H1 (cell line): Measurements from ENCODE around the gene IL16. TPM values are rescaled to one million over a fixed set of nuclear protein-coding genes. Genes with fewer than 3 reads are reported as not detected.

Experiments used
- CTCF ChIA-PET: fragments of 300-600 bp; sonication (Branson Sonifier 250); formaldehyde crosslinking; loops from one replicate; lab custom pipeline; 2021; ENCODE audit not compliant: partially characterized antibody; lab: Charles Lee
- POLR2A ChIA-PET: fragments of 300-600 bp; sonication (Branson Sonifier 250); formaldehyde crosslinking; loops from one replicate; lab custom pipeline; 2021; ENCODE audit warnings: inconsistent platforms; ENCODE audit not compliant: partially characterized antibody; lab: Charles Lee
- DNase-seq, 2 experiments: peaks; one replicate each; pipeline versions ENCODE4 v3.0.0 to v3.0.0-alpha.2; 2010 to 2022; ENCODE audit warnings: low spot score in 2 of 2, low read depth in 1 of 2, mixed read lengths in 1 of 2
- FAIRE-seq: peaks from 2 replicates; lab custom pipeline; 2011; peaks lifted over from hg19 to GRCh38; lab: Jason Lieb, UNC
- H2AFZ ChIP-seq: 2 replicates; pipeline ENCODE4 v1.8.1; 2012; ENCODE audit warnings: low read length, inconsistent platforms
- H2AK5ac ChIP-seq: 2 replicates; pipeline ENCODE4 v1.6.1; 2013; ENCODE audit warnings: low read depth, low read length
- H2BK120ac ChIP-seq: replicated peaks from 2 replicates; pipeline ENCODE3; 2013; ENCODE audit warnings: low read depth, low read length, inconsistent platforms
- H2BK12ac ChIP-seq: 2 replicates; pipeline ENCODE4 v1.6.1; 2013; ENCODE audit warnings: low read depth, low read length
- H2BK15ac ChIP-seq: 2 replicates; pipeline ENCODE4 v1.6.1; 2013; ENCODE audit warnings: low read length
- H2BK20ac ChIP-seq: 2 replicates; pipeline ENCODE4 v1.6.1; 2013; ENCODE audit warnings: low read length
- H2BK5ac ChIP-seq: 2 replicates; pipeline ENCODE4 v1.6.1; 2013; ENCODE audit warnings: low read depth, low read length
- H3K14ac ChIP-seq: 2 replicates; pipeline ENCODE4 v1.6.1; 2013; ENCODE audit warnings: inconsistent platforms; ENCODE audit not compliant: insufficient read length
- H3K18ac ChIP-seq: 2 replicates; pipeline ENCODE4 v1.6.1; 2013; ENCODE audit warnings: low read length; ENCODE audit errors: extremely low read depth
- H3K23ac ChIP-seq: 2 replicates; pipeline ENCODE4 v1.6.1; 2013; ENCODE audit warnings: inconsistent platforms; ENCODE audit not compliant: insufficient read length
- H3K23me2 ChIP-seq: 2 replicates; pipeline ENCODE4 v1.6.1; 2013; ENCODE audit warnings: low read depth, low read length
- H3K27ac ChIP-seq: 2 replicates; pipeline ENCODE4 v1.6.1; 2011; ENCODE audit warnings: low read depth, low read length, inconsistent platforms
- H3K27me3 ChIP-seq, 4 experiments: replicated peaks in 1 of 4; 1 replicate in 1 of 4; 2 replicates in 3 of 4; pipeline versions ENCODE4 v1.6.1 to v1.8.1; 2011 to 2013; ENCODE audit warnings: low read length in 3 of 4, mild to moderate bottlenecking in 3 of 4, inconsistent platforms in 2 of 4, mixed read lengths in 2 of 4, moderate library complexity in 1 of 4; ENCODE audit not compliant: control insufficient read depth in 3 of 4, insufficient read depth in 3 of 4; ENCODE audit errors: extremely low read depth in 1 of 4
- H3K36me3 ChIP-seq, 4 experiments: 2 replicates each; pipeline versions ENCODE4 v1.6.1 to v1.8.1; 2011 to 2013; ENCODE audit warnings: mild to moderate bottlenecking in 4 of 4, low read length in 3 of 4, moderate library complexity in 2 of 4, control low read depth in 1 of 4, inconsistent platforms in 1 of 4; ENCODE audit not compliant: insufficient read depth in 4 of 4, control insufficient read depth in 2 of 4
- H3K4ac ChIP-seq: replicated peaks from 2 replicates; pipeline ENCODE3; 2013; ENCODE audit warnings: low read length, low read depth, mixed read lengths, inconsistent platforms; ENCODE audit not compliant: insufficient read length
- H3K4me1 ChIP-seq, 4 experiments: replicated peaks in 1 of 4; 1 replicate in 1 of 4; 2 replicates in 3 of 4; pipeline versions ENCODE4 v1.6.1 to v1.8.1; 2011 to 2013; ENCODE audit warnings: low read length in 3 of 4, inconsistent platforms in 2 of 4, mixed read lengths in 1 of 4; ENCODE audit not compliant: insufficient read depth in 4 of 4, control insufficient read depth in 3 of 4
- H3K4me2 ChIP-seq, 2 experiments: 2 replicates each; pipeline versions ENCODE4 v1.6.1 to v1.8.1; 2011 to 2013; ENCODE audit warnings: low read depth in 2 of 2, low read length in 2 of 2, control low read depth in 1 of 2, inconsistent platforms in 1 of 2, mild to moderate bottlenecking in 1 of 2; ENCODE audit not compliant: insufficient read depth in 1 of 2
- H3K4me3 ChIP-seq, 4 experiments: fragments of 200-600, 300-600 bp in 1 of 4; sonication (generic), shearing (Covaris generic), sonication (Bioruptor Twin) in 1 of 4; 2 replicates each; pipeline versions ENCODE4 v1.5.1 to v1.8.1; 2011 to 2016; ENCODE audit warnings: low read length in 4 of 4, low read depth in 3 of 4, control low read depth in 2 of 4, inconsistent platforms in 2 of 4, mild to moderate bottlenecking in 2 of 4, mixed read lengths in 1 of 4, moderate library complexity in 1 of 4; ENCODE audit not compliant: insufficient read depth in 2 of 4; ENCODE audit errors: extremely low read depth in 1 of 4
- H3K56ac ChIP-seq: replicated peaks from 2 replicates; pipeline ENCODE3; 2013; ENCODE audit warnings: low read depth, mild to moderate bottlenecking, mixed read lengths, low read length, inconsistent platforms; ENCODE audit not compliant: insufficient read length
- H3K79me1 ChIP-seq: 2 replicates; pipeline ENCODE4 v1.6.1; 2013; ENCODE audit warnings: low read depth, low read length, control low read depth
- H3K79me2 ChIP-seq, 2 experiments: 2 replicates each; pipeline versions ENCODE4 v1.6.1 to v1.8.1; 2012 to 2013; ENCODE audit warnings: low read length in 2 of 2, mild to moderate bottlenecking in 2 of 2, inconsistent platforms in 1 of 2; ENCODE audit not compliant: insufficient read depth in 2 of 2, control insufficient read depth in 1 of 2
- H3K9ac ChIP-seq, 4 experiments: replicated peaks in 1 of 4; 1 replicate in 1 of 4; 2 replicates in 3 of 4; pipeline versions ENCODE4 v1.6.1 to v1.8.1; 2011 to 2013; ENCODE audit warnings: low read depth in 3 of 4, low read length in 3 of 4, control low read depth in 2 of 4, mild to moderate bottlenecking in 2 of 4, moderate library complexity in 2 of 4, inconsistent platforms in 1 of 4; ENCODE audit errors: extremely low read depth in 1 of 4
- H3K9me3 ChIP-seq, 2 experiments: 2 replicates each; pipeline versions ENCODE4 v1.6.1 to v1.8.1; 2012 to 2013; ENCODE audit warnings: mild to moderate bottlenecking in 2 of 2, moderate library complexity in 2 of 2, control low read depth in 1 of 2, inconsistent platforms in 1 of 2, low read depth in 1 of 2, low read length in 1 of 2, mixed read lengths in 1 of 2; ENCODE audit not compliant: insufficient read depth in 2 of 2
- H4K20me1 ChIP-seq, 2 experiments: replicated peaks in 1 of 2; 2 replicates each; pipeline versions ENCODE3 to v1.8.1; 2011 to 2013; ENCODE audit warnings: inconsistent platforms in 2 of 2, low read length in 2 of 2, mild to moderate bottlenecking in 1 of 2; ENCODE audit not compliant: insufficient read depth in 2 of 2, control insufficient read depth in 1 of 2
- H4K5ac ChIP-seq: 2 replicates; pipeline ENCODE4 v1.6.1; 2013; ENCODE audit warnings: low read length, low read depth, mixed read lengths, inconsistent platforms; ENCODE audit not compliant: insufficient read length
- H4K8ac ChIP-seq: 2 replicates; pipeline ENCODE4 v1.8.0; 2013; ENCODE audit warnings: mild to moderate bottlenecking, moderate library complexity, low read length, inconsistent platforms; ENCODE audit not compliant: insufficient read depth; ENCODE audit errors: extremely low read depth
- H4K91ac ChIP-seq: replicated peaks from 2 replicates; pipeline ENCODE3; 2013; ENCODE audit warnings: low read length, mixed read lengths, inconsistent platforms; ENCODE audit not compliant: insufficient read length
- EZH2 ChIP-seq: fragments of 200-600 bp; sonication (generic); IDR thresholded peaks from 2 replicates; pipeline ENCODE4 v1.7.1; 2012; ENCODE audit warnings: low read depth, mild to moderate bottlenecking, moderate library complexity, low read length, inconsistent platforms; ENCODE audit not compliant: severe bottlenecking
- RNF2 ChIP-seq: fragments of 200-900, 300-1000 bp; sonication (generic); IDR thresholded peaks from 2 replicates; pipeline ENCODE4 v1.7.1; 2016; ENCODE audit warnings: borderline replicate concordance, low read depth, mild to moderate bottlenecking, antibody characterized with exemption, low read length; ENCODE audit not compliant: poor library complexity, severe bottlenecking; ENCODE audit errors: missing control alignments
- SP4 ChIP-seq: IDR thresholded peaks from 2 replicates; pipeline ENCODE4 v1.6.1; 2012; ENCODE audit warnings: low read length, inconsistent platforms
- WGBS, 2 experiments: shearing (Covaris generic) in 1 of 2; methylation state at CpG; one replicate each; pipeline versions ENCODE4 v1.1.6 to v1.1.7; 2013 to 2015; ENCODE audit warnings: low lambda C conversion rate in 2 of 2, mixed read lengths in 2 of 2, inconsistent platforms in 1 of 2, low coverage in 1 of 2, missing lambda C conversion rate in 1 of 2; ENCODE audit not compliant: insufficient replicate concordance in 2 of 2, insufficient coverage in 1 of 2, insufficient read length in 1 of 2; ENCODE audit errors: extremely low coverage in 1 of 2, missing lambda C conversion rate in 1 of 2; 5-methylcytosine and 5-hydroxymethylcytosine counted together
- polyA plus RNA-seq, 7 experiments: library from polyadenylated mRNA; depleted of rRNA in 3 of 7; stranded (reverse) in 5 of 7; unstranded in 2 of 7; fragments of >200 nt in 5 of 7; fragments of 200-250 nt in 2 of 7; gene quantifications; 1 replicate in 5 of 7; 2 replicates in 1 of 7; 4 replicates in 1 of 7; pipeline versions ENCODE4 v1.2.1 to v1.2.3, GENCODE V29; 2011 to 2013; ENCODE audit warnings: missing spikeins in 2 of 7, mixed read lengths in 2 of 7
- total RNA-seq: library from RNA; stranded (reverse); fragmentation: NEBNext Ultra II Directional; extraction: Animal tissue kit (Norgen Biotek cat#: 25700); gene quantifications from 2 replicates; pipeline ENCODE4 v1.2.1, GENCODE V29; 2021

IL16 gene
- total and polyA plus RNA-seq, 2 of the 8 experiments (the other 6 are each of a cell fraction or from before 2014, with no cell fraction given) = 0.03 to 0.09 TPM

- Histone ChIP-seq H3K23ac (no peak overlapping the region), H3K27me3 (no peaks in the 10 kb centered on the region), H3K79me1 (no peaks in the 10 kb centered on the region), H3K27ac (no peak overlapping the region), H2BK20ac (no peak overlapping the region), H3K36me3 (no peaks in the 10 kb centered on the region), H4K91ac (no peak overlapping the region), H3K18ac (no peak overlapping the region), H2BK12ac (no peak overlapping the region), H3K14ac (no peak overlapping the region), H3K9me3 (peaks cover 6 to 12% of the 10 kb centered on the region in 2 experiments; a peak in 2 of 4 replicates), H3K4me2 (no peak overlapping the region), H3K4ac (no peak overlapping the region), H3K9ac (no peak overlapping the region), H3K79me2 (no peaks in the 10 kb centered on the region), H2AK5ac (no peak overlapping the region), H2AFZ (no peak overlapping the region; the same call in 1 of the 2 replicates), H4K8ac (no peak overlapping the region), H3K4me3 (no peak overlapping the region)
- WGBS, 2 experiments = 88% methylated on average over 7 of the region's 8 CpGs; no CpG with 5 or more reads in 1 of the 2 experiments
- no peak for DNase-seq
- POLR2A ChIA-PET = no interaction called here
- no peak for FAIRE-seq
- TF ChIP-seq RNF2 (no peak), EZH2 (no peak), SP4 (no peak)
- TF ChIP-seq, all 59 proteins: peak for 0
- Histone ChIP-seq H2BK5ac (no peak overlapping the region; the same call in 1 of the 2 replicates), H2BK120ac (no peak overlapping the region), H4K5ac (no peak overlapping the region), H3K23me2 (no peaks in the 10 kb centered on the region), H2BK15ac (no peak overlapping the region), H3K56ac (no peak overlapping the region), H3K4me1 (no peaks in the 10 kb centered on the region), H4K20me1 (no peaks in the 10 kb centered on the region)
- CTCF ChIA-PET = interaction anchor here (0.7 to 3.3 kb wide), 12 partner anchors 11 to 129 kb away, joined by 3 to 21 read pairs (median 4); no protein-coding TSS in a partner anchor
Measured at GRCh38 chr15:81280696-81281455, 84.2 kb downstream of the IL16 start.
